Mesenchymal stem cell (in vitro differentiated cells and primary cell): ENCODE measurements around the gene GSK3B. TPM values are rescaled to one million over a fixed set of nuclear protein-coding genes. Genes with fewer than 3 reads are reported as not detected.

Experiments
- DNase-seq: peaks from one replicate; pipeline ENCODE4 v3.0.0-alpha.2; 2013
- H2AFZ ChIP-seq: one replicate; pipeline ENCODE4 v1.6.1; 2013; ENCODE audit warnings: low read depth, mild to moderate bottlenecking, control low read depth, inconsistent platforms, low read length, moderate library complexity
- H2AK5ac ChIP-seq: 2 replicates; pipeline ENCODE4 v1.6.1; 2013; ENCODE audit warnings: low read length, moderate library complexity, mild to moderate bottlenecking, inconsistent platforms; ENCODE audit not compliant: severe bottlenecking
- H2BK120ac ChIP-seq: one replicate; pipeline ENCODE4 v1.6.1; 2013; ENCODE audit warnings: low read depth, mild to moderate bottlenecking, inconsistent platforms, low read length, moderate library complexity
- H2BK12ac ChIP-seq, 2 experiments: one replicate each; pipeline ENCODE4 v1.6.1; 2013; ENCODE audit warnings: inconsistent platforms in 2 of 2, low read length in 2 of 2, mild to moderate bottlenecking in 2 of 2, moderate library complexity in 2 of 2, control low read depth in 1 of 2
- H2BK15ac ChIP-seq: one replicate; pipeline ENCODE4 v1.6.1; 2013; ENCODE audit warnings: mild to moderate bottlenecking, low read depth, inconsistent platforms; ENCODE audit not compliant: poor library complexity, severe bottlenecking
- H2BK5ac ChIP-seq: 2 replicates; pipeline ENCODE4 v1.6.1; 2013; ENCODE audit warnings: low read depth, mild to moderate bottlenecking, low read length, control low read depth, inconsistent platforms; ENCODE audit not compliant: poor library complexity, severe bottlenecking
- H3K14ac ChIP-seq, 2 experiments: one replicate each; pipeline ENCODE4 v1.6.1; 2013; ENCODE audit warnings: inconsistent platforms in 2 of 2, low read length in 2 of 2, control low read depth in 1 of 2, mild to moderate bottlenecking in 1 of 2, moderate library complexity in 1 of 2
- H3K18ac ChIP-seq, 2 experiments: one replicate each; pipeline ENCODE4 v1.6.1; 2013; ENCODE audit warnings: inconsistent platforms in 2 of 2, low read length in 2 of 2, control low read depth in 1 of 2, low read depth in 1 of 2, mild to moderate bottlenecking in 1 of 2
- H3K23ac ChIP-seq, 2 experiments: one replicate each; pipeline ENCODE4 v1.6.1; 2013; ENCODE audit warnings: inconsistent platforms in 2 of 2, low read length in 2 of 2, mild to moderate bottlenecking in 2 of 2, moderate library complexity in 2 of 2, control low read depth in 1 of 2
- H3K27ac ChIP-seq: 2 replicates; pipeline ENCODE4 v1.5.1; 2013; ENCODE audit warnings: mild to moderate bottlenecking, moderate library complexity, low read length, control low read depth, inconsistent platforms; ENCODE audit not compliant: poor library complexity, severe bottlenecking
- H3K27me3 ChIP-seq, 2 experiments: 2 replicates each; pipeline versions ENCODE4 v1.6.1 to v1.7.0; 2013; ENCODE audit warnings: low read length in 2 of 2, mild to moderate bottlenecking in 2 of 2, moderate library complexity in 2 of 2, control low read depth in 1 of 2, inconsistent platforms in 1 of 2; ENCODE audit not compliant: control insufficient read depth in 1 of 2, insufficient read depth in 1 of 2
- H3K36me3 ChIP-seq, 2 experiments: 2 replicates each; pipeline versions ENCODE4 v1.6.1 to v1.7.0; 2013; ENCODE audit warnings: low read length in 2 of 2, control low read depth in 1 of 2, inconsistent platforms in 1 of 2, low read depth in 1 of 2, mild to moderate bottlenecking in 1 of 2; ENCODE audit not compliant: insufficient read depth in 2 of 2, control insufficient read depth in 1 of 2
- H3K4ac ChIP-seq, 2 experiments: one replicate each; pipeline ENCODE4 v1.6.1; 2013; ENCODE audit warnings: inconsistent platforms in 2 of 2, low read length in 2 of 2, mild to moderate bottlenecking in 2 of 2, moderate library complexity in 2 of 2, control low read depth in 1 of 2, low read depth in 1 of 2
- H3K4me1 ChIP-seq: 2 replicates; pipeline ENCODE4 v1.6.1; 2013; ENCODE audit warnings: low read depth, low read length, control low read depth; ENCODE audit not compliant: control insufficient read depth, insufficient read depth
- H3K4me2 ChIP-seq: 2 replicates; pipeline ENCODE4 v1.6.1; 2013; ENCODE audit warnings: low read length, mild to moderate bottlenecking, inconsistent platforms; ENCODE audit not compliant: poor library complexity, severe bottlenecking
- H3K4me3 ChIP-seq, 2 experiments: 2 replicates each; pipeline versions ENCODE4 v1.5.1 to v1.7.0; 2013; ENCODE audit warnings: low read length in 2 of 2, mild to moderate bottlenecking in 2 of 2, control low read depth in 1 of 2, low read depth in 1 of 2; ENCODE audit not compliant: insufficient read depth in 1 of 2
- H3K79me1 ChIP-seq: replicated peaks from 2 replicates; pipeline ENCODE4 v1.6.1; 2013; ENCODE audit warnings: mild to moderate bottlenecking, control low read depth, low read length, inconsistent platforms; ENCODE audit not compliant: poor library complexity, severe bottlenecking
- H3K9ac ChIP-seq: 2 replicates; pipeline ENCODE4 v1.7.0; 2013; ENCODE audit warnings: mild to moderate bottlenecking, low read length, moderate library complexity
- H3K9me3 ChIP-seq: 2 replicates; pipeline ENCODE4 v1.7.0; 2013; ENCODE audit warnings: mild to moderate bottlenecking, low read length; ENCODE audit not compliant: control insufficient read depth
- H4K8ac ChIP-seq: one replicate; pipeline ENCODE4 v1.6.1; 2013; ENCODE audit warnings: inconsistent platforms, mild to moderate bottlenecking, low read length, moderate library complexity
- H4K91ac ChIP-seq: one replicate; pipeline ENCODE4 v1.6.1; 2013; ENCODE audit warnings: mild to moderate bottlenecking, low read length, inconsistent platforms
- WGBS: methylation state at CpG from one replicate; pipeline ENCODE4 v1.1.7; 2013; ENCODE audit warnings: mixed read lengths; 5-methylcytosine and 5-hydroxymethylcytosine counted together
- small RNA-seq: library from polyadenylated mRNA; stranded (forward); fragments of <200 nt; extraction: miRNeasy Mini kit (QIAGEN cat#:217004); gene quantifications from one replicate; pipeline ENCODE3, GENCODE V24; 2013; ENCODE audit warnings: low read depth

The GSK3B gene

DNA sequence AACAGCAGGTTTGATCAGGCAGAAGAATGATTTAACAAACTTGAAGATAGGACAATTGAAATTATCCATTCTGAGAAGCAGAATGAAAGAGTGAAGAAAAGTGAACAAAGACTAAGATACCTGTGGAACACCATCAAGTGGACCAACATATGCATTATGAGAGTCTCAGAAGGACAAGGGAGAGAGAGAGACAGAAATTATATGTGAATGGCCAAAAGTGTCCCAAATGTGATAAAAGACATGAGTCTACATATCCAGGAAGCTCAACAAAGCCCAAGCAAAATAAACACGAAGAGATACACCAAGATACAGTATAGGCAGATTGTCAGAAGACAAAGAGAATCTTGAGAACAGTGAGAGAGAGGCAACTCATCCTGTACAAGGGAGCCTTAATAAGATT is 317.9 kb downstream of the GSK3B start:
- H3K27ac ChIP-seq, result no peak overlapping the region
- H2AK5ac ChIP-seq, result no peak overlapping the region
- H2AFZ ChIP-seq, result no peak overlapping the region
- no peak overlapping the region for H4K91ac ChIP-seq
- no peak overlapping the region for H2BK5ac ChIP-seq
- no peaks in the 10 kb centered on the region for H3K27me3 ChIP-seq
- no peaks in the 10 kb centered on the region for H3K4me1 ChIP-seq
- no peak overlapping the region for H3K4ac ChIP-seq
- H3K36me3 ChIP-seq, result no peaks in the 10 kb centered on the region
- no peak overlapping the region for H3K18ac ChIP-seq
- no peak for DNase-seq
- H3K23ac ChIP-seq, result no peak overlapping the region
- H4K8ac ChIP-seq, result no peak overlapping the region
- no peak overlapping the region for H2BK15ac ChIP-seq
- no peaks in the 10 kb centered on the region for H3K79me1 ChIP-seq
- H3K9me3 ChIP-seq, result peaks cover 10% of the 10 kb centered on the region
- no peak overlapping the region for H3K9ac ChIP-seq
- 44% methylated on average over 1 of the region's 1 CpG for WGBS
- H2BK120ac ChIP-seq, result no peak overlapping the region
- no peak overlapping the region for H2BK12ac ChIP-seq
- H3K4me3 ChIP-seq, result no peak overlapping the region
- no peak overlapping the region for H3K4me2 ChIP-seq
- H3K14ac ChIP-seq, result no peak overlapping the region

DNA sequence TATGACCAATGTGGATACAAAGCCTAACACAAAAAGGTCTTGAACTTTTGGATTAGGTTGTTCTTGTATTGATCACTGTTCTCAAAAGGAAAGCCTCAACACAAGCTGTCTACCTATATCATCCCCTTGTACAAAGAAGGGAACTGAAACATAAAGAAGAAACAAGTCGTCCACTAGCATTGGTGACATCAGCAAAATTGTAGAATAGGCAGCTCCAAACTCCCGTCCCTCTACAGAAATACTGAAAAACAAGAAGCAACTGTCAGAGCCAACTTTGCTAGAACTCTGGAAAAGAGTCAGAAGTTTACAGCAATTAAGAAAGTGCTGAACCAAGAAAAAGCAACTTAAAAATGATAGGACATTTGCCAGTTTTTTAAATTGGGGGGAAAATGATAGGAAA is 319.8 kb downstream of the GSK3B start:
- H3K4me2 ChIP-seq, result no peak overlapping the region

More for the DNA sequence above, 319.8 kb downstream of the GSK3B start:
- no peak for DNase-seq
- no peak overlapping the region for H2AFZ ChIP-seq
- H2AK5ac ChIP-seq, result no peak overlapping the region
- H3K4me3 ChIP-seq, result no peak overlapping the region
- H3K9ac ChIP-seq, result no peak overlapping the region
- no peaks in the 10 kb centered on the region for H3K27me3 ChIP-seq
- no peaks in the 10 kb centered on the region for H3K79me1 ChIP-seq
- no peak overlapping the region for H2BK5ac ChIP-seq
- H3K23ac ChIP-seq, result no peak overlapping the region
- H3K14ac ChIP-seq, result no peak overlapping the region
- H2BK15ac ChIP-seq, result no peak overlapping the region
- H4K91ac ChIP-seq, result no peak overlapping the region
- peaks cover 10% of the 10 kb centered on the region for H3K9me3 ChIP-seq
- H2BK120ac ChIP-seq, result no peak overlapping the region
- no peak overlapping the region for H3K27ac ChIP-seq
- H3K4me1 ChIP-seq, result no peaks in the 10 kb centered on the region
- no peak overlapping the region for H3K4ac ChIP-seq
- 89% methylated on average over 2 of the region's 2 CpGs for WGBS
- H2BK12ac ChIP-seq, result no peak overlapping the region
- no peak overlapping the region for H4K8ac ChIP-seq
- H3K36me3 ChIP-seq, result no peaks in the 10 kb centered on the region
- H3K18ac ChIP-seq, result no peak overlapping the region

Small RNAs within 50 kb of the gene (small RNA-seq; reads per million reads assigned to genes)
- gene RN7SL397P (not detected), gene RN7SL762P (not detected)
